Measurements from ENCODE around the gene SNX11.
A peak's percentile ranks its signal among the peaks of the same experiment; 100 is the strongest.
"Not testable (repeated sequence)": the region's sequence is repeated elsewhere in the genome, so short reads cannot be mapped to it uniquely, and the experiment has no call there.

Gene SNX11

GRCh38 chr17:48070195-48070594 lies 37.4 kb upstream of the SNX11 start:
- Histone ChIP-seq H3K9me3 (ENCODE audit: severe bottlenecking) (no peaks in the 10 kb centered on the region), H3K36me3 (peaks cover 82% of the 10 kb centered on the region), H3K27me3 (ENCODE audit: insufficient read depth, low read depth, severe bottlenecking) (no peaks in the 10 kb centered on the region), H3K27ac (no peak overlapping the region), H3K4me3 (ENCODE audit: low read depth, low read length) (no peak overlapping the region)
- no peak for DNase-seq
- no peak for TF ChIP-seq CTCF (IDR thresholded peaks at IDR 0.05; ENCODE audit: low read depth, low read length)

- Histone ChIP-seq H3K9me3 (ENCODE audit: severe bottlenecking) (no peaks in the 10 kb centered on the region), H3K27ac (no peak overlapping the region), H3K27me3 (ENCODE audit: insufficient read depth, low read depth, severe bottlenecking) (no peaks in the 10 kb centered on the region), H3K36me3 (peaks cover 85% of the 10 kb centered on the region), H3K4me3 (ENCODE audit: low read depth, low read length) (no peak overlapping the region)
- no peak for DNase-seq
- TF ChIP-seq CTCF (IDR thresholded peaks at IDR 0.05; ENCODE audit: low read depth, low read length), result no peak
These were observed 35.9 kb upstream of the SNX11 start for GRCh38 chr17:48071654-48072053.

GRCh38 chr17:48072811-48073210 lies 34.8 kb upstream of the SNX11 start:
- peaks cover 78% of the 10 kb centered on the region for H3K36me3 ChIP-seq
- not testable (repeated sequence) for H3K9me3 ChIP-seq (ENCODE audit: severe bottlenecking); H3K27me3 ChIP-seq (ENCODE audit: insufficient read depth, low read depth, severe bottlenecking); H3K4me3 ChIP-seq (ENCODE audit: low read depth, low read length); DNase-seq; H3K27ac ChIP-seq

- not testable (repeated sequence) for H3K4me3 ChIP-seq (ENCODE audit: low read depth, low read length); DNase-seq; H3K27me3 ChIP-seq (ENCODE audit: insufficient read depth, low read depth, severe bottlenecking); H3K9me3 ChIP-seq (ENCODE audit: severe bottlenecking)
- Histone ChIP-seq H3K36me3 (peaks cover 70% of the 10 kb centered on the region), H3K27ac (peak overlapping the region; percentile 0; the same call in 1 of the 2 replicates)
These were observed 33.9 kb upstream of the SNX11 start for GRCh38 chr17:48073566-48074094.

GRCh38 chr17:48074322-48075081 lies 33.1 kb upstream of the SNX11 start:
- Histone ChIP-seq H3K9me3 (ENCODE audit: severe bottlenecking) (no peaks in the 10 kb centered on the region), H3K4me3 (ENCODE audit: low read depth, low read length) (no peak overlapping the region), H3K27me3 (ENCODE audit: insufficient read depth, low read depth, severe bottlenecking) (no peaks in the 10 kb centered on the region), H3K36me3 (peaks cover 61% of the 10 kb centered on the region), H3K27ac (peak overlapping the region; percentile 0; the same call in 1 of the 2 replicates)
- DNase-seq, result peak; percentile 81
- TF ChIP-seq CTCF (IDR thresholded peaks at IDR 0.05; ENCODE audit: low read depth, low read length), result peak; percentile 76

- not testable (repeated sequence) for H3K4me3 ChIP-seq (ENCODE audit: low read depth, low read length); H3K27me3 ChIP-seq (ENCODE audit: insufficient read depth, low read depth, severe bottlenecking); DNase-seq; H3K9me3 ChIP-seq (ENCODE audit: severe bottlenecking); H3K27ac ChIP-seq
- peaks cover 45% of the 10 kb centered on the region for H3K36me3 ChIP-seq
These were observed 30.4 kb upstream of the SNX11 start for GRCh38 chr17:48077152-48077551.

- Histone ChIP-seq H3K36me3 (peaks cover 13% of the 10 kb centered on the region), H3K9me3 (ENCODE audit: severe bottlenecking) (no peaks in the 10 kb centered on the region), H3K27ac (0 out of 2 replicates have a peak overlapping the region, but pooled peaks have one; percentile 28), H3K27me3 (ENCODE audit: insufficient read depth, low read depth, severe bottlenecking) (no peaks in the 10 kb centered on the region), H3K4me3 (ENCODE audit: low read depth, low read length) (no peak overlapping the region)
- TF ChIP-seq CTCF (IDR thresholded peaks at IDR 0.05; ENCODE audit: low read depth, low read length), result no peak
- no peak for DNase-seq
These were observed 25.7 kb upstream of the SNX11 start for GRCh38 chr17:48081858-48082257.

Data from WERI-Rb-1 (cell line).